ENCODE data around the gene MYH11. TPM values are rescaled to one million over a fixed set of nuclear protein-coding genes. Genes with fewer than 3 reads are reported as not detected.

Gene MYH11
- total and polyA plus RNA-seq, 10 of the 15 experiments (the other 5 are each of a cell fraction or from before 2014, with no cell fraction given), result 0.01 to 1.9 (median 0.13) TPM; not detected in 1

GRCh38 chr16:15739464-15739863 is 117.4 kb downstream of the MYH11 start:
- Histone ChIP-seq H3K4me2 (ENCODE audit: control insufficient read depth, insufficient read depth) (no peak overlapping the region), H3K27ac (ENCODE audit: control insufficient read depth, insufficient read depth) (no peak overlapping the region), H3K4me3 (no peak overlapping the region), H3K27me3 (replicated peaks in 1 of 2; ENCODE audit: control insufficient read depth in 2 of 2, insufficient read depth in 2 of 2, low read length in 1 of 2) (peaks cover 0 to 1% of the 10 kb centered on the region in 2 experiments; a peak in 1 of 4 replicates), H3K9me3 (replicated peaks; ENCODE audit: control insufficient read depth, insufficient read depth, low read length) (no peaks in the 10 kb centered on the region; the same call in 2 of the 3 replicates), H4K20me1 (ENCODE audit: control insufficient read depth, insufficient read depth) (no peaks in the 10 kb centered on the region), H2AFZ (ENCODE audit: control insufficient read depth, low read depth, low read length) (no peak overlapping the region), H3K9ac (ENCODE audit: control insufficient read depth, insufficient read depth, low read length) (no peak overlapping the region), H3K36me3 (ENCODE audit: control insufficient read depth in 2 of 2, insufficient read depth in 2 of 2, low read length in 1 of 2) (no peaks in the 10 kb centered on the region), H3K79me2 (ENCODE audit: control insufficient read depth, insufficient read depth, low read length) (no peaks in the 10 kb centered on the region), H3K4me1 (ENCODE audit: control insufficient read depth, insufficient read depth, low read length) (no peaks in the 10 kb centered on the region)
- 37% methylated on average over 2 of the region's 2 CpGs for WGBS (ENCODE audit: insufficient coverage, insufficient replicate concordance, low lambda C conversion rate, missing lambda C conversion rate)
- intact Hi-C loops (cut with micrococcal nuclease; ENCODE audit: unreplicated experiment) (no loop called here), in situ Hi-C loops (cut with MboI) (no loop called here)
- BruUV-seq (replicated peaks), result no TSS peak
- CTCF ChIA-PET, result interaction anchor here (2.9 kb wide), 1 partner anchor 16 kb away, joined by 12 read pairs; no protein-coding TSS in a partner anchor
- DNase-seq (ENCODE audit: low read depth, low spot score), result no peak
- RAD21 ChIA-PET (ENCODE audit: unreplicated experiment), result no interaction called here
- POLR2A ChIA-PET, result interaction anchor here (0.7 kb wide), 1 partner anchor 137 kb away, joined by 3 read pairs; no protein-coding TSS in a partner anchor
- FAIRE-seq, result no peak
- SMC1A ChIA-PET (ENCODE audit: uncharacterized antibody, unreplicated experiment), result interaction anchor here (1.2 kb wide), 1 partner anchor 26 kb away, joined by 3 read pairs; no protein-coding TSS in a partner anchor
- no peak for ATAC-seq
- TF ChIP-seq RB1 (IDR thresholded peaks at IDR 0.05; ENCODE audit: borderline replicate concordance), result no peak
- TF ChIP-seq SPI1 (IDR thresholded peaks at IDR 0.05; ENCODE audit: borderline replicate concordance, insufficient read depth, low read depth, low read length), result no peak

DNA sequence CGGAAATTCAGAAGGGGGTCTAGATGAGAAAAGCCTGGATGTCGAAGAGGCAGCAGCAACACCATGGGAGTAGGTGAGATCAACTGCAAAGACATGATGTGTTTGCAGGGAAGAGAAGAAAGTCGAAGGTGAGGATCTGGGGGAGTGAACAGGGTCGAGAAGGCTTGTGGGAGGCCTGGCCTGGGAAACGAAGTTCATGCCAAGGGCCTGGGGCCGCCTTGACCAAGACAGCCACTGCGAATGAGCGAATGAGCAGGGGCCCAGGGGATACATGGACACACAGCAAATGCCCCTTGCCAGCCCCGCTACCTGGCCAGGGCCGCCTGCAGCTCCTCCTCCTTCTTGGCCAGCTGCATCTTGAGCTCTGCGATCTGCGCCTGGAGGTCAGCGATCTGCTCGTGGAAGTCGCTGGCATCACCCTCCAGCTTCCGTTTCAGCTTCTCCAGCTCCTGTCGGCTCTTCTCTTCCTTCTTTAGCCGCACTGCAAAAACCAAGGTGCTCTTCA is 119.6 kb downstream of the MYH11 start:
- RAD21 ChIA-PET (ENCODE audit: unreplicated experiment), result no interaction called here
- Histone ChIP-seq H3K79me2 (ENCODE audit: control insufficient read depth, insufficient read depth, low read length) (no peaks in the 10 kb centered on the region), H3K36me3 (ENCODE audit: control insufficient read depth in 2 of 2, insufficient read depth in 2 of 2, low read length in 1 of 2) (no peaks in the 10 kb centered on the region), H3K9ac (ENCODE audit: control insufficient read depth, insufficient read depth, low read length) (no peak overlapping the region), H3K27me3 (replicated peaks in 1 of 2; ENCODE audit: control insufficient read depth in 2 of 2, insufficient read depth in 2 of 2, low read length in 1 of 2) (peaks cover 0 to 1% of the 10 kb centered on the region in 2 experiments; a peak in 1 of 4 replicates), H3K4me3 (no peak overlapping the region), H4K20me1 (ENCODE audit: control insufficient read depth, insufficient read depth) (no peaks in the 10 kb centered on the region), H2AFZ (ENCODE audit: control insufficient read depth, low read depth, low read length) (no peak overlapping the region), H3K4me1 (ENCODE audit: control insufficient read depth, insufficient read depth, low read length) (no peaks in the 10 kb centered on the region), H3K9me3 (replicated peaks; ENCODE audit: control insufficient read depth, insufficient read depth, low read length) (no peaks in the 10 kb centered on the region; the same call in 2 of the 3 replicates), H3K27ac (ENCODE audit: control insufficient read depth, insufficient read depth) (no peak overlapping the region), H3K4me2 (ENCODE audit: control insufficient read depth, insufficient read depth) (no peak overlapping the region)
- 64% methylated on average over 18 of the region's 18 CpGs for WGBS (ENCODE audit: insufficient coverage, insufficient replicate concordance, low lambda C conversion rate, missing lambda C conversion rate)
- no TSS peak for BruUV-seq (replicated peaks)
- POLR2A ChIA-PET, result no interaction called here
- ATAC-seq (no peak), FAIRE-seq (no peak), DNase-seq (ENCODE audit: low read depth, low spot score) (no peak)
- intact Hi-C loops (cut with micrococcal nuclease; ENCODE audit: unreplicated experiment), result no loop called here
- SMC1A ChIA-PET (ENCODE audit: uncharacterized antibody, unreplicated experiment), result no interaction called here
- CTCF ChIA-PET, result interaction anchor here (0.8 kb wide), 1 partner anchor 58 kb away, joined by 3 read pairs; no protein-coding TSS in a partner anchor
- no peak for TF ChIP-seq BHLHE40 (IDR thresholded peaks at IDR 0.05; ENCODE audit: borderline replicate concordance in 1 of 2, low read depth in 2 of 2, low read length in 1 of 2)
- in situ Hi-C loops (cut with MboI), result no loop called here
